Neuronal stem cell (in vitro differentiated cells): Measurements from ENCODE around the gene ZNF106.

Source experiments
- DNase-seq: peaks from one replicate; pipeline ENCODE4 v3.0.0-alpha.2; 2013; ENCODE audit warnings: low spot score
- H2AFZ ChIP-seq: one replicate; pipeline ENCODE4 v1.6.1; 2013; ENCODE audit warnings: mild to moderate bottlenecking, low read length, inconsistent platforms
- H2AK5ac ChIP-seq: 2 replicates; pipeline ENCODE4 v1.6.1; 2013; ENCODE audit warnings: low read depth, mild to moderate bottlenecking, inconsistent platforms, low read length, moderate library complexity, mixed read lengths
- H2BK120ac ChIP-seq: 2 replicates; pipeline ENCODE4 v1.6.1; 2013; ENCODE audit warnings: low read depth, mild to moderate bottlenecking, inconsistent platforms, low read length, moderate library complexity, mixed read lengths
- H2BK12ac ChIP-seq: one replicate; pipeline ENCODE4 v1.6.1; 2013; ENCODE audit warnings: low read length, inconsistent platforms
- H2BK15ac ChIP-seq: 2 replicates; pipeline ENCODE4 v1.6.1; 2013; ENCODE audit warnings: mild to moderate bottlenecking, low read length, inconsistent platforms, mixed read lengths
- H2BK5ac ChIP-seq: one replicate; pipeline ENCODE4 v1.6.1; 2013; ENCODE audit warnings: inconsistent platforms, mild to moderate bottlenecking, low read length, moderate library complexity
- H3K14ac ChIP-seq: one replicate; pipeline ENCODE4 v1.6.1; 2013; ENCODE audit warnings: low read length, inconsistent platforms
- H3K18ac ChIP-seq: 2 replicates; pipeline ENCODE4 v1.6.1; 2013; ENCODE audit warnings: low read length, inconsistent platforms
- H3K23ac ChIP-seq: 2 replicates; pipeline ENCODE4 v1.6.1; 2013; ENCODE audit warnings: low read depth, mild to moderate bottlenecking, mixed read lengths, low read length, inconsistent platforms; ENCODE audit not compliant: poor library complexity
- H3K27ac ChIP-seq: replicated peaks from 3 replicates; pipeline ENCODE4 v1.5.1; 2013; ENCODE audit warnings: low read length, inconsistent platforms
- H3K27me3 ChIP-seq, 3 experiments: 2 replicates each; pipeline ENCODE4 v1.6.1; 2013; ENCODE audit warnings: low read length in 3 of 3, mild to moderate bottlenecking in 2 of 3, inconsistent platforms in 1 of 3, low read depth in 1 of 3, mixed read lengths in 1 of 3, moderate library complexity in 1 of 3; ENCODE audit not compliant: control insufficient read depth in 3 of 3, insufficient read depth in 3 of 3
- H3K36me3 ChIP-seq, 2 donors: replicated peaks in 1 of 2; 2 replicates each; pipeline ENCODE4 v1.6.1; 2013; ENCODE audit warnings: low read length in 2 of 2; ENCODE audit not compliant: control insufficient read depth in 2 of 2, insufficient read depth in 2 of 2
- H3K4ac ChIP-seq: 2 replicates; pipeline ENCODE4 v1.6.1; 2013; ENCODE audit warnings: inconsistent platforms, mild to moderate bottlenecking, low read length, moderate library complexity
- H3K4me1 ChIP-seq, 2 donors: 1 replicate in 1 of 2; 2 replicates in 1 of 2; pipeline ENCODE4 v1.6.1; 2013; ENCODE audit warnings: low read length in 2 of 2, low read depth in 1 of 2; ENCODE audit not compliant: control insufficient read depth in 2 of 2, insufficient read depth in 1 of 2
- H3K4me2 ChIP-seq: one replicate; pipeline ENCODE4 v1.6.1; 2013; ENCODE audit warnings: mild to moderate bottlenecking, low read length, inconsistent platforms; ENCODE audit not compliant: insufficient read depth, poor library complexity, severe bottlenecking
- H3K4me3 ChIP-seq, 2 donors: 2 replicates each; pipeline ENCODE4 v1.5.1; 2013; ENCODE audit warnings: low read length in 2 of 2, mild to moderate bottlenecking in 2 of 2, inconsistent platforms in 1 of 2, moderate library complexity in 1 of 2
- H3K79me1 ChIP-seq: one replicate; pipeline ENCODE4 v1.6.1; 2013; ENCODE audit warnings: low read depth, mild to moderate bottlenecking, inconsistent platforms, low read length, moderate library complexity
- H3K9ac ChIP-seq: one replicate; pipeline ENCODE4 v1.6.1; 2013; ENCODE audit warnings: mild to moderate bottlenecking, low read depth, low read length, inconsistent platforms; ENCODE audit not compliant: poor library complexity
- H3K9me3 ChIP-seq, 2 donors: replicated peaks in 1 of 2; 2 replicates each; pipeline versions ENCODE3 to v1.6.1; 2013; ENCODE audit warnings: low read length in 2 of 2, mild to moderate bottlenecking in 2 of 2, inconsistent platforms in 1 of 2, low read depth in 1 of 2, mixed read lengths in 1 of 2, moderate library complexity in 1 of 2; ENCODE audit not compliant: control insufficient read depth in 2 of 2, insufficient read depth in 1 of 2
- H4K8ac ChIP-seq: one replicate; pipeline ENCODE4 v1.6.1; 2013; ENCODE audit warnings: low read depth, mild to moderate bottlenecking, inconsistent platforms, low read length, moderate library complexity
- H4K91ac ChIP-seq: one replicate; pipeline ENCODE4 v1.6.1; 2013; ENCODE audit warnings: low read length, low read depth, mild to moderate bottlenecking, inconsistent platforms; ENCODE audit not compliant: poor library complexity
- whole genome bisulfite sequencing, 2 donors: extraction: QIAGEN DNeasy Blood & Tissue Kit; methylation state at CpG; one replicate each; pipeline ENCODE4 v1.1.7; 2013; ENCODE audit warnings: missing lambda C conversion rate in 2 of 2, mixed read lengths in 1 of 2; ENCODE audit not compliant: insufficient read length in 2 of 2, insufficient replicate concordance in 1 of 2; ENCODE audit errors: extremely low coverage in 2 of 2; 5-methylcytosine and 5-hydroxymethylcytosine counted together

Gene ZNF106

GRCh38 chr15:42504631-42505030 lies 13.7 kb upstream of the ZNF106 start:
- no peak overlapping the region for H4K8ac ChIP-seq
- no peak overlapping the region for H2BK12ac ChIP-seq
- no peaks in the 10 kb centered on the region for H3K79me1 ChIP-seq
- no peak overlapping the region for H3K18ac ChIP-seq
- H3K27me3 ChIP-seq = no peaks in the 10 kb centered on the region
- no peak overlapping the region for H3K14ac ChIP-seq
- no peak overlapping the region for H2BK15ac ChIP-seq
- no peak overlapping the region for H4K91ac ChIP-seq
- H3K4me2 ChIP-seq = no peak overlapping the region
- H3K9ac ChIP-seq = no peak overlapping the region
- no peaks in the 10 kb centered on the region for H3K4me1 ChIP-seq
- WGBS, 2 donors = no CpG with 5 or more reads among the region's 3 CpGs
- no peak overlapping the region for H2BK5ac ChIP-seq
- no peak overlapping the region for H2AFZ ChIP-seq
- no peak overlapping the region for H3K27ac ChIP-seq
- no peak overlapping the region for H2BK120ac ChIP-seq
- no peaks in the 10 kb centered on the region for H3K9me3 ChIP-seq
- H3K4ac ChIP-seq = no peak overlapping the region
- DNase-seq = no peak
- H3K4me3 ChIP-seq = no peak overlapping the region
- H3K23ac ChIP-seq = no peak overlapping the region
- H3K36me3 ChIP-seq = peaks cover 0 to 12% of the 10 kb centered on the region in 2 donors
- H2AK5ac ChIP-seq = no peak overlapping the region

GRCh38 chr15:42503825-42504224 lies 12.9 kb upstream of the ZNF106 start:
- Histone ChIP-seq H2BK12ac (no peak overlapping the region), H3K4me3 (no peak overlapping the region), H4K91ac (no peak overlapping the region), H2BK120ac (no peak overlapping the region), H3K18ac (no peak overlapping the region), H3K79me1 (no peaks in the 10 kb centered on the region), H3K4me2 (no peak overlapping the region), H2AK5ac (no peak overlapping the region), H2AFZ (no peak overlapping the region), H3K4me1 (no peaks in the 10 kb centered on the region), H4K8ac (no peak overlapping the region), H2BK15ac (no peak overlapping the region), H3K9ac (no peak overlapping the region), H3K23ac (no peak overlapping the region), H3K9me3 (no peaks in the 10 kb centered on the region), H3K27me3 (no peaks in the 10 kb centered on the region), H3K27ac (no peak overlapping the region), H3K14ac (no peak overlapping the region), H2BK5ac (no peak overlapping the region), H3K4ac (no peak overlapping the region), H3K36me3 (peaks cover 0 to 19% of the 10 kb centered on the region in 2 donors)
- 100% methylated on average over 1 of the region's 1 CpG; no CpG with 5 or more reads in 1 of the 2 donors for WGBS, 2 donors
- DNase-seq = no peak

GRCh38 chr15:42502477-42502876 lies 11.5 kb upstream of the ZNF106 start:
- Histone ChIP-seq H3K23ac (no peak overlapping the region), H2BK12ac (no peak overlapping the region), H3K9me3 (no peaks in the 10 kb centered on the region), H3K4me2 (no peak overlapping the region), H2AK5ac (no peak overlapping the region), H3K4ac (no peak overlapping the region), H3K36me3 (peaks cover 0 to 23% of the 10 kb centered on the region in 2 donors), H3K4me1 (no peaks in the 10 kb centered on the region), H2BK120ac (no peak overlapping the region), H3K27ac (no peak overlapping the region), H3K18ac (no peak overlapping the region), H4K8ac (no peak overlapping the region), H3K4me3 (no peak overlapping the region), H2BK5ac (no peak overlapping the region), H3K79me1 (no peaks in the 10 kb centered on the region), H3K27me3 (no peaks in the 10 kb centered on the region), H3K9ac (no peak overlapping the region), H2AFZ (no peak overlapping the region), H3K14ac (no peak overlapping the region), H4K91ac (no peak overlapping the region), H2BK15ac (no peak overlapping the region)
- no CpG with 5 or more reads among the region's 4 CpGs for WGBS, 2 donors
- no peak for DNase-seq

GRCh38 chr15:42499858-42500609 lies 9.1 kb upstream of the ZNF106 start:
- no peaks in the 10 kb centered on the region for H3K27me3 ChIP-seq
- no peak overlapping the region for H3K18ac ChIP-seq
- H3K9ac ChIP-seq = no peak overlapping the region
- no peak overlapping the region for H2BK15ac ChIP-seq
- H2BK5ac ChIP-seq = no peak overlapping the region
- H3K9me3 ChIP-seq = no peaks in the 10 kb centered on the region
- no peaks in the 10 kb centered on the region for H3K79me1 ChIP-seq
- no peak overlapping the region for H2BK12ac ChIP-seq
- H4K8ac ChIP-seq = no peak overlapping the region
- H3K4ac ChIP-seq = no peak overlapping the region
- no peak overlapping the region for H2BK120ac ChIP-seq
- no peak overlapping the region for H3K27ac ChIP-seq
- WGBS, 2 donors = no CpG with 5 or more reads among the region's 12 CpGs
- H2AK5ac ChIP-seq = no peak overlapping the region
- no peak overlapping the region for H2AFZ ChIP-seq
- H3K4me1 ChIP-seq = peaks cover 2 to 3% of the 10 kb centered on the region in 2 donors
- peaks cover 0 to 21% of the 10 kb centered on the region in 2 donors for H3K36me3 ChIP-seq
- DNase-seq = no peak
- H3K14ac ChIP-seq = no peak overlapping the region
- H4K91ac ChIP-seq = no peak overlapping the region
- no peak overlapping the region for H3K4me3 ChIP-seq
- no peak overlapping the region for H3K23ac ChIP-seq
- H3K4me2 ChIP-seq = no peak overlapping the region
